ENCODE data around the gene ITPR3. TPM values are rescaled to one million over a fixed set of nuclear protein-coding genes. Genes with fewer than 3 reads are reported as not detected.

The ITPR3 gene
- total and polyA plus RNA-seq, 3 donors from 2014 or later = 58.2 to 146 (median 80.3) TPM

GRCh38 chr6:33692078-33692759, 71.1 kb downstream of the ITPR3 start:
- intact Hi-C loops (cut with DNase I; ENCODE audit: low total_unique reads) = no loop called here
- 70 to 74% methylated on average over 8 to 12 of the region's 12 CpGs for WGBS, 2 donors
- DNase-seq = peak; percentile 59
- Histone ChIP-seq H3K4me1 (peaks cover 30% of the 10 kb centered on the region), H3K9me3 (no peaks in the 10 kb centered on the region), H3K27me3 (no peaks in the 10 kb centered on the region), H3K36me3 (ENCODE audit: low read depth, missing control alignments) (no peaks in the 10 kb centered on the region), H3K4me3 (no peak overlapping the region), H3K27ac (peak overlapping the region in 1 of 2 donors; percentile 53)
- TF ChIP-seq, protein P1, sequence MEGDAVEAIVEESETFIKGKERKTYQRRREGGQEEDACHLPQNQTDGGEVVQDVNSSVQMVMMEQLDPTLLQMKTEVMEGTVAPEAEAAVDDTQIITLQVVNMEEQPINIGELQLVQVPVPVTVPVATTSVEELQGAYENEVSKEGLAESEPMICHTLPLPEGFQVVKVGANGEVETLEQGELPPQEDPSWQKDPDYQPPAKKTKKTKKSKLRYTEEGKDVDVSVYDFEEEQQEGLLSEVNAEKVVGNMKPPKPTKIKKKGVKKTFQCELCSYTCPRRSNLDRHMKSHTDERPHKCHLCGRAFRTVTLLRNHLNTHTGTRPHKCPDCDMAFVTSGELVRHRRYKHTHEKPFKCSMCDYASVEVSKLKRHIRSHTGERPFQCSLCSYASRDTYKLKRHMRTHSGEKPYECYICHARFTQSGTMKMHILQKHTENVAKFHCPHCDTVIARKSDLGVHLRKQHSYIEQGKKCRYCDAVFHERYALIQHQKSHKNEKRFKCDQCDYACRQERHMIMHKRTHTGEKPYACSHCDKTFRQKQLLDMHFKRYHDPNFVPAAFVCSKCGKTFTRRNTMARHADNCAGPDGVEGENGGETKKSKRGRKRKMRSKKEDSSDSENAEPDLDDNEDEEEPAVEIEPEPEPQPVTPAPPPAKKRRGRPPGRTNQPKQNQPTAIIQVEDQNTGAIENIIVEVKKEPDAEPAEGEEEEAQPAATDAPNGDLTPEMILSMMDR (IDR thresholded peaks at IDR 0.05) = no peak
- TF ChIP-seq POLR2A (IDR thresholded peaks at IDR 0.05) = no peak

- H3K4me1 ChIP-seq = peaks cover 31% of the 10 kb centered on the region
- no peaks in the 10 kb centered on the region for H3K36me3 ChIP-seq (ENCODE audit: low read depth, missing control alignments)
- peak overlapping the region in 1 of 2 donors; percentile 53 for H3K27ac ChIP-seq
- H3K9me3 ChIP-seq = no peaks in the 10 kb centered on the region
- H3K27me3 ChIP-seq = no peaks in the 10 kb centered on the region
- intact Hi-C loops (cut with DNase I; ENCODE audit: low total_unique reads) = no loop called here
- 68 to 69% methylated on average over 10 of the region's 10 CpGs for WGBS, 2 donors
- no peak overlapping the region for H3K4me3 ChIP-seq
- TF ChIP-seq, protein P1 (IDR thresholded peaks at IDR 0.05) = no peak
- peak; percentile 45 for DNase-seq
These were observed 71.6 kb downstream of the ITPR3 start for GRCh38 chr6:33692760-33693158.

GRCh38 chr6:33693186-33694105, 72.3 kb downstream of the ITPR3 start:
- DNase-seq = no peak
- Histone ChIP-seq H3K27me3 (no peaks in the 10 kb centered on the region), H3K27ac (peak overlapping the region in 1 of 2 donors; percentile 53), H3K4me3 (no peak overlapping the region), H3K36me3 (ENCODE audit: low read depth, missing control alignments) (no peaks in the 10 kb centered on the region), H3K4me1 (peaks cover 31% of the 10 kb centered on the region), H3K9me3 (no peaks in the 10 kb centered on the region)
- WGBS, 2 donors = 70 to 73% methylated on average over 20 to 28 of the region's 28 CpGs
- TF ChIP-seq, protein P1 (IDR thresholded peaks at IDR 0.05) = no peak
- no peak for TF ChIP-seq POLR2A (IDR thresholded peaks at IDR 0.05)
- intact Hi-C loops (cut with DNase I; ENCODE audit: low total_unique reads) = no loop called here

DNA sequence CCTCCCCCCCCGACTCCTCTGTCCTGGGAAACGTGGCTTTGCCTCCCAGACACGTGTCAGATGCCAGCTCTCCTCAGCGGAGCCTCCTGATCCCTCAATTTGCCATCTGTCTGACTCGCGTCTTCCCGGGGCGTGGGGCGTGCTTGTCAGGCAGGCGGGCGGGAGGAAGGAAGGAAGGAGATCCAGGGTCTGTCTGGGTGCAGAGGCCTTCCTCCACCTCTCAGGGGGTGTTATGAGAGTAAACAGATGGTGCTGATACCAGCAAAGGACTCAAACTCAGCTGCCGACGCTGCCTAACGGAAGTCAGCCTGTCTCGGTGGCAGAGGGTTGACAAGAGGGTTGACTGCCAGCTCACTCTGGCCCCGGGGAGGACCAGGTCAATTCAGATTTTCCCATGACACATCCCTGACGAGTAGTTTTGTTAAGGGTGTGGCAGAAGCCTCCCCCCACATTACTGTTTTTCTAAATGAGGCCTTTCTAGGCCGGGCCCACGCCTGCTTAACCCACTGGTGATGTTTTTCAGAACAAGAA, 73.3 kb downstream of the ITPR3 start:
- H3K4me3 ChIP-seq = no peak overlapping the region
- peaks cover 36% of the 10 kb centered on the region for H3K4me1 ChIP-seq
- WGBS, 2 donors = 83 to 84% methylated on average over 8 to 19 of the region's 19 CpGs
- H3K27me3 ChIP-seq = no peaks in the 10 kb centered on the region
- no peak overlapping the region for H3K27ac ChIP-seq
- DNase-seq = no peak
- H3K9me3 ChIP-seq = no peaks in the 10 kb centered on the region
- no peaks in the 10 kb centered on the region for H3K36me3 ChIP-seq (ENCODE audit: low read depth, missing control alignments)
- intact Hi-C loops (cut with DNase I; ENCODE audit: low total_unique reads) = no loop called here
- TF ChIP-seq, protein P1 (IDR thresholded peaks at IDR 0.05) = no peak
- no peak for TF ChIP-seq POLR2A (IDR thresholded peaks at IDR 0.05)
